Aorta (tissue), 5 donors: ENCODE results near the gene PHLDA3. TPM values are rescaled to one million over a fixed set of nuclear protein-coding genes. Genes with fewer than 3 reads are reported as not detected.

ENCODE experiments used
- ATAC-seq: fragments of 200-7000 bp; cut with Tn5 transposase; one replicate; pipeline ENCODE4 v1.9.1; 2022; ENCODE audit warnings: moderate library complexity; ENCODE audit not compliant: low FRiP score
- DNase-seq, 2 donors: peaks; one replicate each; pipeline ENCODE4 v3.0.0-alpha.2; 2020
- H3K27ac ChIP-seq, 2 donors: one replicate each; pipeline ENCODE4 v1.5.1; 2013; ENCODE audit warnings: low read length in 2 of 2, mild to moderate bottlenecking in 2 of 2, moderate library complexity in 2 of 2, control low read depth in 1 of 2, inconsistent platforms in 1 of 2, low read depth in 1 of 2
- H3K27me3 ChIP-seq, 2 donors: one replicate each; pipeline ENCODE4 v1.6.1; 2013; ENCODE audit warnings: control low read depth in 1 of 2, low read length in 1 of 2, mild to moderate bottlenecking in 1 of 2, moderate library complexity in 1 of 2; ENCODE audit not compliant: insufficient read depth in 2 of 2, control insufficient read depth in 1 of 2
- H3K36me3 ChIP-seq, 2 donors: one replicate each; pipeline ENCODE4 v1.6.1; 2013; ENCODE audit warnings: control low read depth in 1 of 2, low read length in 1 of 2, mild to moderate bottlenecking in 1 of 2; ENCODE audit not compliant: insufficient read depth in 2 of 2, control insufficient read depth in 1 of 2
- H3K4me1 ChIP-seq, 2 donors: one replicate each; pipeline ENCODE4 v1.6.1; 2013; ENCODE audit warnings: low read length in 2 of 2, control low read depth in 1 of 2, mild to moderate bottlenecking in 1 of 2, moderate library complexity in 1 of 2; ENCODE audit not compliant: insufficient read depth in 2 of 2, control insufficient read depth in 1 of 2
- H3K4me3 ChIP-seq, 2 donors: one replicate each; pipeline ENCODE4 v1.5.1; 2013; ENCODE audit warnings: low read length in 2 of 2, control low read depth in 1 of 2, mild to moderate bottlenecking in 1 of 2
- H3K9me3 ChIP-seq: one replicate; pipeline ENCODE4 v1.6.1; 2013; ENCODE audit warnings: mild to moderate bottlenecking, low read length; ENCODE audit not compliant: control insufficient read depth
- WGBS, 2 donors: extraction: QIAGEN DNeasy Blood & Tissue Kit; methylation state at CpG; one replicate each; pipeline ENCODE4 v1.1.7; 2013; 5-methylcytosine and 5-hydroxymethylcytosine counted together
- intact Hi-C, 2 donors: fragments of 100-400 bp; cut with DNase I; formaldehyde crosslinking; loops; one replicate each; pipeline versions ENCODE4 v1.14.2 to v1.15.0; 2022
- polyA plus RNA-seq, 2 donors: library from polyadenylated mRNA; stranded (reverse); fragments of 200-250 nt; gene quantifications; one replicate each; pipeline ENCODE4 v1.2.3, GENCODE V29; 2013
- total RNA-seq, 2 donors: library from RNA; stranded (reverse); fragmentation: NEBNext Ultra II Directional; extraction: Animal tissue kit (Norgen Biotek cat#: 25700); gene quantifications; one replicate each; pipeline ENCODE4 v1.2.1, GENCODE V29; 2021
- donor health status: healthy with polysubstance abuse.
- donor health status: Bipolar disorder and iron deficiency.
- donor health status: DM: no; HTN: no; CAD: no.
- donor health status: DM: no; HTN: no; CAD: no.
- donor health status: DM: yes; HTN: yes; CAD: no.

Gene PHLDA3
- total and polyA plus RNA-seq, 4 donors: 33.7 to 71.6 (median 56.1) TPM

DNA sequence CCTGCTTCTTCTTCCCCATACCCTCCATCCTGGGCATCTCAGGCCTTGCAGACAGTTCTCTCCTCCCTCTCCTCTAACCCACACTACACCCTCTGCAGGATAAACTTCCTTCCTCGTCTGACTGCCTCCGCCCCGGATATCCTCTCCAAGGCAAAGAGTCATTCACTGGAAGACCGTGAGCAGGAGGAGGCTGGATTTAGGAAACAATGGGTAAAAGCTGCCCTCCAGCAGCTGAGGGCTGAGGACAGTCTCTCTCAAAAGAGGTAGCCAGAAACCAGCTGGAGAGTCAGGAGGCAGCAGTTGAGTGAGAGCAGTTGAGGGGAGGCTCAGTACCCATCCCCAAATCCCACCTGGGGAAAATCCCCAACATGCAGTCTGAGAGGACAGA is 36.5 kb upstream of the PHLDA3 start:
- DNase-seq: peak in 1 of 2 donors; percentile 71
- peak overlapping the region; percentile 87 to 97 for H3K27ac ChIP-seq
- H3K9me3 ChIP-seq: no peaks in the 10 kb centered on the region
- WGBS, 2 donors: 0 to 1% methylated on average over 4 of the region's 4 CpGs
- peaks cover 2% of the 10 kb centered on the region in 2 donors for H3K4me1 ChIP-seq
- peak; percentile 21 for ATAC-seq
- H3K36me3 ChIP-seq: no peaks in the 10 kb centered on the region
- peak overlapping the region; percentile 79 to 92 for H3K4me3 ChIP-seq
- H3K27me3 ChIP-seq: no peaks in the 10 kb centered on the region
- intact Hi-C loops: no loop called here

GRCh38 chr1:201504799-201505502 is 36.0 kb upstream of the PHLDA3 start:
- Histone ChIP-seq H3K36me3 (no peaks in the 10 kb centered on the region), H3K4me1 (peaks cover 2% of the 10 kb centered on the region in 2 donors), H3K27ac (peak overlapping the region; percentile 87 to 97), H3K9me3 (no peaks in the 10 kb centered on the region), H3K4me3 (peak overlapping the region; percentile 79 to 92), H3K27me3 (no peaks in the 10 kb centered on the region)
- intact Hi-C loops: no loop called here
- DNase-seq (no peak), ATAC-seq (no peak)
- WGBS, 2 donors: 17 to 31% methylated on average over 9 of the region's 9 CpGs

- no peak for DNase-seq
- Histone ChIP-seq H3K27ac (peak overlapping the region; percentile 97), H3K36me3 (no peaks in the 10 kb centered on the region), H3K4me1 (peaks cover 2% of the 10 kb centered on the region in 2 donors), H3K4me3 (peak overlapping the region; percentile 19 to 27), H3K9me3 (no peaks in the 10 kb centered on the region), H3K27me3 (no peaks in the 10 kb centered on the region)
- ATAC-seq: no peak
- WGBS, 2 donors: 4 to 13% methylated on average over 3 of the region's 3 CpGs
- intact Hi-C loops: no loop called here
These were observed 35.2 kb upstream of the PHLDA3 start for GRCh38 chr1:201504179-201504631.

DNA sequence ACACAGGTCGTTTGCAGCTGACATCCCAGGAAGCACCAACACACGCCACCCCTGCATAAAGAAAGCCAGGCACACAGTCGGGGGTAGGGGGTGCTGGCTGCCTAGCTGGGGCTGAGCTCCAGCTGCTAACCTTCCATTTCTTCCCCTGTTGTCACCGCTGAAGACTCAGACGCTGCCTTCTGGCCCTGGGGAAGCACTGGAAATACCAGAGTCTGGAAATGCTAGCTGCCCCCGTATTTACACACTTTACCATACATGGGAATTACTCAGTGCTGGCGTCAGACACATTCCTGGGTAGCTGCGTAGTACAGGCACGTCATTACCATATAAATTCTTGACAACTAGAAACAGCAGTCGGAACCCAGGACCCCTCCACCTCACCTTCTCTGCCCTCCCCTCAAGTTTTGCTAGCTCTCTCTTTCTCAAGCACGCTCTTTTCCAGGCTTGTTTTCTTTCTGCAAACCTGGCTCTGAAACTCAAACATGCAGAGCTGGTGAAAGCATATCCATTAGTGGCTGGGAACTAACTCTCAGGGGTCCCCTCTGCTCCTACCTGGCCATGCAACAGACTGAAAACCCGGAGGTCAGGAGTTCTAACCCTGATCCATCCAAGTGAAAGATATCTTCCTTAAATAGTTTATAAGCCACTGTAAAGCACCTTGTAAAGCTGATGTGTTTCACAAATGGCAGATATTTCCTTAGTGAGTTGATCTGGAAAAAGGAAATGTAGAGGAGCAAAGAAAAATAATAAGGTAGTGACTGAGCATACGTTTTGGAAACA is 34.6 kb upstream of the PHLDA3 start:
- Histone ChIP-seq H3K27ac (peak overlapping the region; percentile 97), H3K36me3 (no peaks in the 10 kb centered on the region), H3K27me3 (no peaks in the 10 kb centered on the region), H3K4me1 (peaks cover 2% of the 10 kb centered on the region in 2 donors), H3K9me3 (no peaks in the 10 kb centered on the region), H3K4me3 (peak overlapping the region in 1 of 2 donors; percentile 19)
- ATAC-seq: peak; percentile 43
- DNase-seq: peak; percentile 69 to 86
- intact Hi-C loops: no loop called here
- 1 to 6% methylated on average over 13 of the region's 13 CpGs for WGBS, 2 donors

DNA sequence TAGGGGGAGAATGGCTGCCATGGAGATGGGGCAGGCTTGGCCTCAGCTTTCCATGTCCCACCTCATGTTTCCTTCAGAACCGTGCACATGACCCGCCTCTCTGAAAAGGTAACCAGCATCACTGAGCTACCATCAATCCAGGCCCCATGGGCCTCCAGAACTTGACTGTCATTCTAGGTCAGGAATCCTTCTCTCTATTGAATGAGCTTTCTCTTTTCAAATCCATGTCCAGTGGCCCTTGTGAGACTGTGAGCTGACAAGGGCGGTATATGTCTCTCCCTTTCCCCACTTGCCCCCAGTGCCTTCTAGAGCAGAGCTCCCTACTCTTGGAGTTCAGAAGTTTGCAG is 33.5 kb upstream of the PHLDA3 start:
- intact Hi-C loops: no loop called here
- peaks cover 0 to 2% of the 10 kb centered on the region in 2 donors for H3K36me3 ChIP-seq
- peak overlapping the region; percentile 88 to 98 for H3K27ac ChIP-seq
- DNase-seq (no peak), ATAC-seq (no peak)
- 75 to 77% methylated on average over 3 of the region's 3 CpGs for WGBS, 2 donors
- no peak overlapping the region for H3K4me3 ChIP-seq
- no peaks in the 10 kb centered on the region for H3K9me3 ChIP-seq
- H3K27me3 ChIP-seq: no peaks in the 10 kb centered on the region
- H3K4me1 ChIP-seq: peaks cover 2% of the 10 kb centered on the region in 2 donors

DNA sequence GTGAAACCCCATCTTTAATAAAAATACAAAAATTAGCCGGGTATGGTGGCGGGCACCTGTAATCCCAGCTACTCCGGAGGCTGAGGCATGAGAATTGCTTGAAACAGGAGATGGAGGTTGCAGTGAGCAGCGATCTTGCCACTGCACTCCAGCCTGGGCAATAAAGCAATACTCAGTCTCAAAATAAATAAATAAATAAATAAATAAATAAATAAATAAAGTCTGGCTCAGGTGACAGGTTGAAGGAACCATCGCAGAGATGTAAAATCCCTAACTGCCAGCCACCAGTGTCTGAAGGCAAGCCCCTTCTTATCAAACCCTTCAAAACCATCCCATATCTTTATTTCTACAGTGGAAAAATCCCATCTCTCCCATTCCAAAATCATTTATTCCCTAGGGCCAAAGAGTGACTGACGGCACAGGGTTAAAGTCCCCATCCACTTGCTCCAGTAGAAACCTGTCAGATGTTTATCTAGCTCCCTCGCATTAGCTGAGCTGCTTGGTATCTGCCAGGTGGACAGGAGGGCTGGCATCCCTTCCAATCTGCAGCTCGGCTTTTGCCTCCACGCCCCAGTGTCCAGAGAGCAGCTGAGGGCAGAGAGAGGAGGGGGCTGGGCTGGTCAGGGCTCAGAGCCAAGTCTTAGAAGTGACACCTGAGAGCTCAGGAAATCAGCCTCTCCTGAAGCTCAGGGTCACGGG is 33.0 kb upstream of the PHLDA3 start:
- ATAC-seq (no peak), DNase-seq (no peak)
- Histone ChIP-seq H3K9me3 (no peaks in the 10 kb centered on the region), H3K36me3 (peaks cover 0 to 2% of the 10 kb centered on the region in 2 donors), H3K4me3 (no peak overlapping the region), H3K27ac (peak overlapping the region; percentile 88 to 98), H3K27me3 (no peaks in the 10 kb centered on the region), H3K4me1 (peaks cover 2% of the 10 kb centered on the region in 2 donors)
- intact Hi-C loops: no loop called here
- 41 to 55% methylated on average over 10 of the region's 10 CpGs for WGBS, 2 donors

DNA sequence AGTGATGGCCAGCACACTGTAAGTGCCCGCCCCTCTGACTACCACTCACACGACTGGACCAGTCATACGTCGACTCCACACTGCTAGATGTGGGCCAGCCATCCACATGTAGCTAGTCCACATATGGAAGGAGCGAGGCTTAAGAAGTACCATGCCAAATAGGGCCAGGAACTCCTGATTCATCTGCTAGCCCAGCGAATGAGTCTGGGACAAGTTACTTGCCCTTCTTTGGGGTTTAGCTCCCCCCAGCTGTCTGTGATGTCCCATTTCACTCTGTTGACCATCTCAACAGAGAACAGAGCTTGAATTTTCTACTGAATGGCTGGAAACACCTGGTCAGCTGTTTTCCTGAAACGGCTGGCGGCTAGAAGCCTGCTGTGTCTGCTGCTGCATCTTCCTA is 32.2 kb upstream of the PHLDA3 start:
- peak; percentile 43 for ATAC-seq
- H3K4me1 ChIP-seq: peaks cover 2 to 4% of the 10 kb centered on the region in 2 donors
- intact Hi-C loops: no loop called here
- peak overlapping the region; percentile 71 to 73 for H3K27ac ChIP-seq
- peaks cover 0 to 2% of the 10 kb centered on the region in 2 donors for H3K36me3 ChIP-seq
- no peaks in the 10 kb centered on the region for H3K9me3 ChIP-seq
- H3K4me3 ChIP-seq: no peak overlapping the region
- no peaks in the 10 kb centered on the region for H3K27me3 ChIP-seq
- 40 to 42% methylated on average over 8 of the region's 8 CpGs for WGBS, 2 donors
- DNase-seq: no peak

GRCh38 chr1:201500670-201501120 is 31.7 kb upstream of the PHLDA3 start:
- ATAC-seq (peak; percentile 57), DNase-seq (peak in 1 of 2 donors; percentile 61)
- H3K36me3 ChIP-seq: peaks cover 0 to 2% of the 10 kb centered on the region in 2 donors
- H3K4me3 ChIP-seq: no peak overlapping the region
- WGBS, 2 donors: 10 to 12% methylated on average over 4 of the region's 4 CpGs
- no peaks in the 10 kb centered on the region for H3K9me3 ChIP-seq
- peaks cover 2 to 6% of the 10 kb centered on the region in 2 donors for H3K4me1 ChIP-seq
- H3K27ac ChIP-seq: peak overlapping the region; percentile 71 to 73
- H3K27me3 ChIP-seq: no peaks in the 10 kb centered on the region
- intact Hi-C loops: no loop called here
